ENCODE measurements around the gene LITAFD. TPM values are rescaled to one million over a fixed set of nuclear protein-coding genes. Genes with fewer than 3 reads are reported as not detected.

The LITAFD gene
- total and polyA plus RNA-seq, 2 experiments from 2014 or later = not detected

DNA sequence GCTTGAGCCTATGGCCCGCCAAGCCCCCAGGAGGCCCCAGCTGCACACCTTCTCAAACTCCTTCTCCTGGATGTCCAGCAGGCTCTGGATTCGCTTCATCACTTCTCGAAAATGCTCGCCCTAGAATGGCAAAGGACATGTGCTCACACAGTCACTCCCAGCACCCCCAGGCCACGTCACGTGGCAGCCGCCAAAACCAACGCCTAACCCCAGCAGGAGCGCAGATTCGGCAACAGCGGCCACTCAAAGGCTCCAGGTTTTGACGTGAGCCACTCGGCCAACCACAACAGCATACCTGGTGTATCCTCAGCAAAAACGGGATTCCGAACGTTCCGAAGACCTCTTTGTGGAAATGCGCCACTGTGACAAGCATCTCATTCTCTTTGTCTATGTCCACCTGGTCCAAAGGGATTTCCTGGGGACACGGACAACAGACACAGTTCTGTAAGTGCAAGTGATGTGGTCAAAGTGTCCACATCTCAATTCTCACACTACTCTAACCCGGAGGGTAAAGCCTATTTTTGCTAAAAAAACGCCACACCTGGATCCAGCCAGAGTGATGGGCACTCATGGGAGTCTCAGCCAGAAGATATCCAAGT, 12.7 kb downstream of the LITAFD start:
- no peak overlapping the region for H3K4me3 ChIP-seq
- H3K27me3 Mint-ChIP-seq (ENCODE audit: insufficient read depth, low read depth, poor library complexity) = peaks cover 21% of the 10 kb centered on the region
- peaks cover 9% of the 10 kb centered on the region; the same call in 1 of the 2 replicates for H3F3A ChIP-seq (replicated peaks; ENCODE audit: low read depth)
- no peaks in the 10 kb centered on the region for H3K9me3 Mint-ChIP-seq
- no peaks in the 10 kb centered on the region for H3K27me3 ChIP-seq (ENCODE audit: insufficient read depth)
- no peak overlapping the region for H3K27ac Mint-ChIP-seq
- no peak overlapping the region for H3K4me3 Mint-ChIP-seq
- no peak overlapping the region for H2AFZ ChIP-seq
- peaks cover 98% of the 10 kb centered on the region for H3K36me3 Mint-ChIP-seq (ENCODE audit: low read depth)
- H3K4me1 ChIP-seq (ENCODE audit: insufficient read depth) = no peaks in the 10 kb centered on the region
- peaks cover 74% of the 10 kb centered on the region for H3K36me3 ChIP-seq (ENCODE audit: insufficient read depth)
- no peaks in the 10 kb centered on the region; the same call in 1 of the 2 replicates for H3K79me2 ChIP-seq (replicated peaks; ENCODE audit: insufficient read depth)
- ATAC-seq (no peak), DNase-seq (ENCODE audit: low spot score) (no peak)
- no peak overlapping the region for H3K27ac ChIP-seq (ENCODE audit: low read depth)
- no peaks in the 10 kb centered on the region for H3K9me2 ChIP-seq (ENCODE audit: insufficient read depth)
- H3K4me2 ChIP-seq = no peak overlapping the region
- H3K4me1 Mint-ChIP-seq = peaks cover 2% of the 10 kb centered on the region; the same call in 1 of the 3 replicates
- TF ChIP-seq, protein P1, sequence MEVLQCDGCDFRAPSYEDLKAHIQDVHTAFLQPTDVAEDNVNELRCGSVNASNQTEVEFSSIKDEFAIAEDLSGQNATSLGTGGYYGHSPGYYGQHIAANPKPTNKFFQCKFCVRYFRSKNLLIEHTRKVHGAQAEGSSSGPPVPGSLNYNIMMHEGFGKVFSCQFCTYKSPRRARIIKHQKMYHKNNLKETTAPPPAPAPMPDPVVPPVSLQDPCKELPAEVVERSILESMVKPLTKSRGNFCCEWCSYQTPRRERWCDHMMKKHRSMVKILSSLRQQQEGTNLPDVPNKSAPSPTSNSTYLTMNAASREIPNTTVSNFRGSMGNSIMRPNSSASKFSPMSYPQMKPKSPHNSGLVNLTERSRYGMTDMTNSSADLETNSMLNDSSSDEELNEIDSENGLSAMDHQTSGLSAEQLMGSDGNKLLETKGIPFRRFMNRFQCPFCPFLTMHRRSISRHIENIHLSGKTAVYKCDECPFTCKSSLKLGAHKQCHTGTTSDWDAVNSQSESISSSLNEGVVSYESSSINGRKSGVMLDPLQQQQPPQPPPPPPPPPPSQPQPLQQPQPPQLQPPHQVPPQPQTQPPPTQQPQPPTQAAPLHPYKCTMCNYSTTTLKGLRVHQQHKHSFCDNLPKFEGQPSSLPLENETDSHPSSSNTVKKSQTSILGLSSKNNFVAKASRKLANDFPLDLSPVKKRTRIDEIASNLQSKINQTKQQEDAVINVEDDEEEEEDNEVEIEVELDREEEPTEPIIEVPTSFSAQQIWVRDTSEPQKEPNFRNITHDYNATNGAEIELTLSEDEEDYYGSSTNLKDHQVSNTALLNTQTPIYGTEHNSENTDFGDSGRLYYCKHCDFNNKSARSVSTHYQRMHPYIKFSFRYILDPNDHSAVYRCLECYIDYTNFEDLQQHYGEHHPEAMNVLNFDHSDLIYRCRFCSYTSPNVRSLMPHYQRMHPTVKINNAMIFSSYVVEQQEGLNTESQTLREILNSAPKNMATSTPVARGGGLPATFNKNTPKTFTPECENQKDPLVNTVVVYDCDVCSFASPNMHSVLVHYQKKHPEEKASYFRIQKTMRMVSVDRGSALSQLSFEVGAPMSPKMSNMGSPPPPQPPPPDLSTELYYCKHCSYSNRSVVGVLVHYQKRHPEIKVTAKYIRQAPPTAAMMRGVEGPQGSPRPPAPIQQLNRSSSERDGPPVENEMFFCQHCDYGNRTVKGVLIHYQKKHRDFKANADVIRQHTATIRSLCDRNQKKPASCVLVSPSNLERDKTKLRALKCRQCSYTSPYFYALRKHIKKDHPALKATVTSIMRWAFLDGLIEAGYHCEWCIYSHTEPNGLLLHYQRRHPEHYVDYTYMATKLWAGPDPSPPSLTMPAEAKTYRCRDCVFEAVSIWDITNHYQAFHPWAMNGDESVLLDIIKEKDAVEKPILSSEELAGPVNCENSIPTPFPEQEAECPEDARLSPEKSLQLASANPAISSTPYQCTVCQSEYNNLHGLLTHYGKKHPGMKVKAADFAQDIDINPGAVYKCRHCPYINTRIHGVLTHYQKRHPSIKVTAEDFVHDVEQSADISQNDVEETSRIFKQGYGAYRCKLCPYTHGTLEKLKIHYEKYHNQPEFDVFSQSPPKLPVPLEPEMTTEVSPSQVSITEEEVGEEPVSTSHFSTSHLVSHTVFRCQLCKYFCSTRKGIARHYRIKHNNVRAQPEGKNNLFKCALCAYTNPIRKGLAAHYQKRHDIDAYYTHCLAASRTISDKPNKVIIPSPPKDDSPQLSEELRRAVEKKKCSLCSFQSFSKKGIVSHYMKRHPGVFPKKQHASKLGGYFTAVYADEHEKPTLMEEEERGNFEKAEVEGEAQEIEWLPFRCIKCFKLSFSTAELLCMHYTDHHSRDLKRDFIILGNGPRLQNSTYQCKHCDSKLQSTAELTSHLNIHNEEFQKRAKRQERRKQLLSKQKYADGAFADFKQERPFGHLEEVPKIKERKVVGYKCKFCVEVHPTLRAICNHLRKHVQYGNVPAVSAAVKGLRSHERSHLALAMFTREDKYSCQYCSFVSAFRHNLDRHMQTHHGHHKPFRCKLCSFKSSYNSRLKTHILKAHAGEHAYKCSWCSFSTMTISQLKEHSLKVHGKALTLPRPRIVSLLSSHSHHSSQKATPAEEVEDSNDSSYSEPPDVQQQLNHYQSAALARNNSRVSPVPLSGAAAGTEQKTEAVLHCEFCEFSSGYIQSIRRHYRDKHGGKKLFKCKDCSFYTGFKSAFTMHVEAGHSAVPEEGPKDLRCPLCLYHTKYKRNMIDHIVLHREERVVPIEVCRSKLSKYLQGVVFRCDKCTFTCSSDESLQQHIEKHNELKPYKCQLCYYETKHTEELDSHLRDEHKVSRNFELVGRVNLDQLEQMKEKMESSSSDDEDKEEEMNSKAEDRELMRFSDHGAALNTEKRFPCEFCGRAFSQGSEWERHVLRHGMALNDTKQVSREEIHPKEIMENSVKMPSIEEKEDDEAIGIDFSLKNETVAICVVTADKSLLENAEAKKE (CRISPR knock-in tag; IDR thresholded peaks at IDR 0.05) = no peak
- H4K20me1 ChIP-seq (replicated peaks; ENCODE audit: insufficient read depth) = peaks cover 13% of the 10 kb centered on the region

DNA sequence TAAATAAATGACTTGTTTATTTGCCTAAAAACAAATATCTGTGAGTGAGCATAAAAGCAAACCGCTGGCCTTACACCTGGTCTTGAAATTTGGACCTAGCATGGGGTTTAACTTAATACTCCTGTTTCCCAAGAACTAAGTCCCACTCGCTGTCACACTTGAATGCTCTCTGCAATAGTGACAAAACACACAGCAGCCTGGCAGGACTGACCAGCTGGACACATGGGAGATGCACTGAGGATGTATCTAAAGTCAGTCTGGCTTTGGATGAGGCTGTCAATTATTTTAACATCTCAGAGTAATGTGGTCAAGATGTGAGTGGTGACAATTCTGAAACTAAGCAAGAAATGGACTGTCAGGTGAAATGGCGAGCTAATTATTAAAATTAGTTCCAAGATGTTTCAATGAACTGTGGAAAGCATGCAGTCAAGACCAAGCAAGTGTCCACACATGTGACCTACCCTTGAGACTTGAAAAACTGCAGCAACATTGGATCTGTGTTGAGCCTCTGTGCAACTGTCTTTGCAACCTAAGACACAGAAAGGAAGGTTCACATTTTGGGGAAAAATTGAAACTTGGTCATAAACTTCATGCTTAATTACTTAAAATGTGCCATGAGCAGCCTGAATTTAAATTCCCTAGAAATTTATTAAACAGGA, 16.6 kb downstream of the LITAFD start:
- H3K27me3 Mint-ChIP-seq (ENCODE audit: insufficient read depth, low read depth, poor library complexity) = peaks cover 7% of the 10 kb centered on the region
- H3K4me1 Mint-ChIP-seq = peaks cover 6% of the 10 kb centered on the region; the same call in 1 of the 3 replicates
- Histone ChIP-seq H3K79me2 (replicated peaks; ENCODE audit: insufficient read depth) (no peaks in the 10 kb centered on the region; the same call in 1 of the 2 replicates), H3K27me3 (ENCODE audit: insufficient read depth) (no peaks in the 10 kb centered on the region), H3K36me3 (ENCODE audit: insufficient read depth) (peaks cover 84% of the 10 kb centered on the region), H3K4me1 (ENCODE audit: insufficient read depth) (no peaks in the 10 kb centered on the region), H4K20me1 (replicated peaks; ENCODE audit: insufficient read depth) (peaks cover 19% of the 10 kb centered on the region), H3K4me2 (no peak overlapping the region), H3K9me2 (ENCODE audit: insufficient read depth) (no peaks in the 10 kb centered on the region), H3K27ac (ENCODE audit: low read depth) (peak overlapping the region; percentile 27; the same call in 1 of the 2 replicates), H3K4me3 (no peak overlapping the region), H3F3A (replicated peaks; ENCODE audit: low read depth) (peaks cover 9% of the 10 kb centered on the region; the same call in 1 of the 2 replicates), H2AFZ (no peak overlapping the region)
- H3K9me3 Mint-ChIP-seq = no peaks in the 10 kb centered on the region
- TF ChIP-seq CREB1 (CRISPR knock-in tag; IDR thresholded peaks at IDR 0.05; ENCODE audit: low read depth) = no peak
- no peak overlapping the region for H3K27ac Mint-ChIP-seq
- peaks cover 99% of the 10 kb centered on the region for H3K36me3 Mint-ChIP-seq (ENCODE audit: low read depth)
- no peak overlapping the region for H3K4me3 Mint-ChIP-seq
- no peak for ATAC-seq
- no peak for DNase-seq (ENCODE audit: low spot score)

Data from GM23338 (cell line).